HCT116 (cell line): Measurements from ENCODE around the gene TMEM182. TPM values are rescaled to one million over a fixed set of nuclear protein-coding genes. Genes with fewer than 3 reads are reported as not detected.

Source experiments
- ATAC-seq: fragments of 200-7000 bp; cut with Tn5 transposase; 2 replicates; pipeline ENCODE4 v1.9.1; 2020; ENCODE audit warnings: mild to moderate bottlenecking, moderate library complexity
- BruUV-seq: library from RNA; stranded (reverse); fragments of 400-500 nt; replicated peaks from 2 replicates; lab custom pipeline; 2021; lab: Mats Ljungman, UMichigan
- CTCF ChIA-PET: fragments of 300-600 bp; sonication (Branson Sonifier 250); formaldehyde crosslinking; loops from one replicate; lab custom pipeline; 2021; ENCODE audit warnings: antibody characterized with exemption; lab: Charles Lee
- POLR2A ChIA-PET: fragments of 300-600, 350-600 bp; sonication (Branson Sonifier 250); formaldehyde crosslinking; loops from one replicate; lab custom pipeline; 2021; ENCODE audit warnings: antibody characterized with exemption; lab: Charles Lee
- RAD21 ChIA-PET, 2 experiments: fragments of 300-600 bp; sonication (Branson Sonifier 250); formaldehyde crosslinking; loops; one replicate each; lab custom pipeline; 2023; ENCODE audit warnings: low total read pairs in 2 of 2; ENCODE audit not compliant: uncharacterized antibody in 2 of 2, unreplicated experiment in 2 of 2, low non-redundant PET in 1 of 2; lab: Charles Lee
- DNase-seq: peaks from one replicate; pipeline ENCODE4 v3.0.0-alpha.2; 2010; ENCODE audit warnings: low read depth, low spot score
- H2AFZ ChIP-seq: fragments of 200-600 bp; shearing (Covaris generic), sonication (generic); 2 replicates; pipeline ENCODE4 v1.6.1; 2017; ENCODE audit warnings: low read depth, mixed run types, mixed read lengths, antibody characterized with exemption, low read length; ENCODE audit not compliant: poor library complexity, severe bottlenecking
- H3K27ac ChIP-seq: 2 replicates; pipeline ENCODE4 v1.5.1; 2012; ENCODE audit warnings: low read depth, low read length
- H3K27me3 ChIP-seq: fragments of 200-600 bp; sonication (generic); 2 replicates; pipeline ENCODE4 v1.6.1; 2016; ENCODE audit warnings: mixed run types, low read length, mixed read lengths; ENCODE audit not compliant: insufficient read depth
- H3K36me3 ChIP-seq, 2 experiments: fragments of 200-500 bp in 1 of 2; fragments of 200-600 bp in 1 of 2; sonication (Bioruptor generic) in 1 of 2; sonication (generic) in 1 of 2; 2 replicates each; pipeline versions ENCODE4 v1.5.1 to v1.6.1; 2014 to 2016; ENCODE audit warnings: low read length in 2 of 2, inconsistent platforms in 1 of 2, mixed read lengths in 1 of 2, mixed run types in 1 of 2; ENCODE audit not compliant: insufficient read depth in 2 of 2, control insufficient read depth in 1 of 2
- H3K4me1 ChIP-seq, 2 experiments: fragments of 200-600 bp in 1 of 2; sonication (generic) in 1 of 2; 2 replicates each; pipeline versions ENCODE4 v1.5.1 to v1.6.1; 2012 to 2017; ENCODE audit warnings: low read length in 2 of 2, inconsistent platforms in 1 of 2, mild to moderate bottlenecking in 1 of 2, mixed read lengths in 1 of 2, mixed run types in 1 of 2, moderate library complexity in 1 of 2; ENCODE audit not compliant: insufficient read depth in 2 of 2, control insufficient read depth in 1 of 2
- H3K4me2 ChIP-seq: fragments of 200-600 bp; sonication (generic); 2 replicates; pipeline ENCODE4 v1.6.1; 2017; ENCODE audit warnings: mixed run types, low read length, mixed read lengths
- H3K4me3 ChIP-seq, 2 experiments: fragments of 200-600 bp in 1 of 2; sonication (generic) in 1 of 2; replicated peaks in 1 of 2; 2 replicates each; pipeline ENCODE4 v1.5.1; 2011 to 2016; ENCODE audit warnings: low read length in 2 of 2, control low read depth in 1 of 2, low read depth in 1 of 2, mild to moderate bottlenecking in 1 of 2, mixed read lengths in 1 of 2, mixed run types in 1 of 2
- H3K79me2 ChIP-seq: fragments of 200-600 bp; sonication (generic); 2 replicates; pipeline ENCODE4 v1.6.1; 2017; ENCODE audit warnings: mild to moderate bottlenecking, mixed run types, low read length, moderate library complexity, mixed read lengths; ENCODE audit not compliant: insufficient read depth
- H3K9ac ChIP-seq: fragments of 200-600 bp; sonication (generic); 2 replicates; pipeline ENCODE4 v1.6.1; 2016; ENCODE audit warnings: low read length, mixed read lengths
- H3K9me2 ChIP-seq: fragments of 200-600 bp; sonication (generic), shearing (Covaris generic); 2 replicates; pipeline ENCODE4 v1.6.1; 2017; ENCODE audit warnings: mixed run types, mild to moderate bottlenecking, moderate library complexity; ENCODE audit not compliant: insufficient read depth
- H3K9me3 ChIP-seq, 2 experiments: fragments of 200-500 bp in 1 of 2; fragments of 200-600 bp in 1 of 2; sonication (Bioruptor generic) in 1 of 2; sonication (generic) in 1 of 2; 2 replicates each; pipeline ENCODE4 v1.6.1; 2014 to 2017; ENCODE audit warnings: low read length in 2 of 2, mixed read lengths in 2 of 2, inconsistent platforms in 1 of 2, low read depth in 1 of 2, mild to moderate bottlenecking in 1 of 2, mixed run types in 1 of 2, moderate library complexity in 1 of 2; ENCODE audit not compliant: control insufficient read depth in 1 of 2, insufficient read depth in 1 of 2
- H4K20me1 ChIP-seq: fragments of 200-600 bp; sonication (generic), shearing (Covaris generic); 2 replicates; pipeline ENCODE4 v1.6.1; 2017; ENCODE audit warnings: mixed run types, mild to moderate bottlenecking, moderate library complexity; ENCODE audit not compliant: insufficient read depth
- ATF3 ChIP-seq: IDR thresholded peaks from 2 replicates; pipeline ENCODE4 v1.6.1; 2012
- CTCF ChIP-seq, 3 experiments: fragments of 200-600 bp in 1 of 3; sonication (generic) in 1 of 3; IDR thresholded peaks in 2 of 3; conservative IDR thresholded peaks in 1 of 3; 2 replicates each; pipeline ENCODE4 v1.5.1; 2012 to 2017; ENCODE audit warnings: low read depth in 2 of 3, low read length in 2 of 3, antibody characterized with exemption in 1 of 3, borderline replicate concordance in 1 of 3, control low read depth in 1 of 3, mild to moderate bottlenecking in 1 of 3, mixed read lengths in 1 of 3, mixed run types in 1 of 3, moderate library complexity in 1 of 3; ENCODE audit not compliant: insufficient read depth in 1 of 3
- EGR1 ChIP-seq: IDR thresholded peaks from 2 replicates; pipeline ENCODE4 v1.6.1; 2012; ENCODE audit warnings: low read depth
- EZH2 ChIP-seq: fragments of 200-600 bp; sonication (generic); IDR thresholded peaks from 2 replicates; pipeline ENCODE4 v1.6.1; 2017; ENCODE audit warnings: antibody characterized with exemption, mixed run types
- FOSL1 ChIP-seq: IDR thresholded peaks from 2 replicates; pipeline ENCODE4 v1.6.1; 2012; ENCODE audit warnings: low read depth
- MAX ChIP-seq: IDR thresholded peaks from 2 replicates; pipeline ENCODE4 v1.6.1; 2012
- POLR2AphosphoS5 ChIP-seq: IDR thresholded peaks from 2 replicates; pipeline ENCODE4 v1.6.1; 2011; ENCODE audit warnings: mild to moderate bottlenecking, low read depth, low read length, moderate library complexity
- RAD21 ChIP-seq: IDR thresholded peaks from 2 replicates; pipeline ENCODE4 v1.6.1; 2012; ENCODE audit warnings: low read depth, mild to moderate bottlenecking
- SIN3A ChIP-seq: IDR thresholded peaks from 2 replicates; pipeline ENCODE4 v1.6.1; 2012; ENCODE audit warnings: low read depth
- SP1 ChIP-seq: IDR thresholded peaks from 2 replicates; pipeline ENCODE4 v1.6.1; 2012; ENCODE audit warnings: low read depth
- TCF7L2 ChIP-seq: IDR thresholded peaks from 2 replicates; pipeline ENCODE4 v1.7.0; 2011; ENCODE audit warnings: borderline replicate concordance, inconsistent platforms; ENCODE audit not compliant: insufficient read depth, insufficient read length; ENCODE audit errors: extremely low read depth
- YY1 ChIP-seq: IDR thresholded peaks from 2 replicates; pipeline ENCODE4 v1.6.1; 2011; ENCODE audit warnings: low read length, low read depth, moderate library complexity, mild to moderate bottlenecking; ENCODE audit not compliant: insufficient replicate concordance; ENCODE audit errors: extremely low read depth
- ZFX ChIP-seq: fragments of 450-650 bp; IDR thresholded peaks from 2 replicates; pipeline ENCODE4 v1.6.1; 2017
- intact Hi-C: fragments of 100-400 bp; cut with micrococcal nuclease; formaldehyde crosslinking; loops from 2 replicates; pipeline ENCODE4 v1.10.0; 2022
- total RNA-seq: library from RNA; stranded (reverse); gene quantifications from one replicate; pipeline ENCODE4 v1.2.1, GENCODE V29; 2021; ENCODE audit not compliant: unreplicated experiment
- TF ChIP-seq, protein P1 (sequence below): IDR thresholded peaks from 2 replicates; pipeline ENCODE4 v1.6.1; 2012; ENCODE audit warnings: low read depth

The TMEM182 gene
- total RNA-seq, 1 experiment from 2014 or later = 8.4 TPM

DNA sequence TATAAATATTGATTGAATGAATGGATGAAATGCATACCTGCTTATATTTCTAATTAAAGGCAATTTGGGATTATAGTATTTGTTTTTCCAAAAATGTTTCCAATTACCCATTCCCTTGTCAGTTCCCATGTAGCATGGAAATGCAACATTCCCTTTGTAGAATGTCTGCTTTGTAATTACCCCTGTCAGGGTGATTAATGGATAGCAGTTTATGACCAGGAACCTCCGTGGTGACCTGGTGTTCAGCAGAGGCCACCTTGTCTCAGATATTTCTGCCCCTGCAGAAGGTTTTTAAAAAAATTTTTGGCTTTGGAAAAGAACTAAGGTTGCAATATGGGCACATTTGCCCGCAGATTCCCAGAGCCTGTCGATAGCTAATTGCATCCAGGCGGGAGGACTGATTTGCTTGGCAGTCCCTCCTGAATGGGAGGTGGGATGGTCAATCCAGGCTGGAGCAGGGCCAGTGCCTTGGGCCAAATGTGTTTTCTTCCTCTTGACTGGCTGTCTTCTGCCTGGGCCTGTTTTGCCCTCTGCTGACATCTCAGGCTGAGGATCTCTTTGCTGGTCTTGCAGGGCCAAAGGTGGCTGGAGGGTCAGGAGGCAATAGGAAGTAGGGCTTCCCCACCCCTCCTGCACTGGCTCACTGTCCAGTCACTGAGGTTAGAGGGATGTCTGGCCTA, 82.1 kb downstream of the TMEM182 start (continued):
- TF ChIP-seq, protein P1, sequence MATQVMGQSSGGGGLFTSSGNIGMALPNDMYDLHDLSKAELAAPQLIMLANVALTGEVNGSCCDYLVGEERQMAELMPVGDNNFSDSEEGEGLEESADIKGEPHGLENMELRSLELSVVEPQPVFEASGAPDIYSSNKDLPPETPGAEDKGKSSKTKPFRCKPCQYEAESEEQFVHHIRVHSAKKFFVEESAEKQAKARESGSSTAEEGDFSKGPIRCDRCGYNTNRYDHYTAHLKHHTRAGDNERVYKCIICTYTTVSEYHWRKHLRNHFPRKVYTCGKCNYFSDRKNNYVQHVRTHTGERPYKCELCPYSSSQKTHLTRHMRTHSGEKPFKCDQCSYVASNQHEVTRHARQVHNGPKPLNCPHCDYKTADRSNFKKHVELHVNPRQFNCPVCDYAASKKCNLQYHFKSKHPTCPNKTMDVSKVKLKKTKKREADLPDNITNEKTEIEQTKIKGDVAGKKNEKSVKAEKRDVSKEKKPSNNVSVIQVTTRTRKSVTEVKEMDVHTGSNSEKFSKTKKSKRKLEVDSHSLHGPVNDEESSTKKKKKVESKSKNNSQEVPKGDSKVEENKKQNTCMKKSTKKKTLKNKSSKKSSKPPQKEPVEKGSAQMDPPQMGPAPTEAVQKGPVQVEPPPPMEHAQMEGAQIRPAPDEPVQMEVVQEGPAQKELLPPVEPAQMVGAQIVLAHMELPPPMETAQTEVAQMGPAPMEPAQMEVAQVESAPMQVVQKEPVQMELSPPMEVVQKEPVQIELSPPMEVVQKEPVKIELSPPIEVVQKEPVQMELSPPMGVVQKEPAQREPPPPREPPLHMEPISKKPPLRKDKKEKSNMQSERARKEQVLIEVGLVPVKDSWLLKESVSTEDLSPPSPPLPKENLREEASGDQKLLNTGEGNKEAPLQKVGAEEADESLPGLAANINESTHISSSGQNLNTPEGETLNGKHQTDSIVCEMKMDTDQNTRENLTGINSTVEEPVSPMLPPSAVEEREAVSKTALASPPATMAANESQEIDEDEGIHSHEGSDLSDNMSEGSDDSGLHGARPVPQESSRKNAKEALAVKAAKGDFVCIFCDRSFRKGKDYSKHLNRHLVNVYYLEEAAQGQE = no peak
- TF ChIP-seq CTCF (IDR thresholded peaks at IDR 0.05 in 2 of 3, conservative IDR thresholded peaks at IDR 0.05 in 1 of 3; ENCODE audit: borderline replicate concordance in 1 of 3, insufficient read depth in 1 of 3, low read depth in 2 of 3, low read length in 2 of 3) (no peak), MAX (no peak), YY1 (no peak), EGR1 (no peak), FOSL1 (no peak)

- no peaks in the 10 kb centered on the region for H4K20me1 ChIP-seq
- RAD21 ChIA-PET = no interaction called here
- ATAC-seq = no peak
- TF ChIP-seq POLR2AphosphoS5 (no peak), ATF3 (no peak), SIN3A (no peak), SP1 (no peak), EZH2 (no peak), MAX (no peak), ZFX (no peak), RAD21 (no peak), TCF7L2 (no peak), EGR1 (no peak), FOSL1 (no peak)
- TF ChIP-seq, protein P1 = no peak
These were observed 83.1 kb downstream of the TMEM182 start for GRCh38 chr2:102844911-102845310.

More at GRCh38 chr2:102844911-102845310, 83.1 kb downstream of the TMEM182 start:
- no TSS peak for BruUV-seq
- no peak overlapping the region for H3K27ac ChIP-seq
- H3K79me2 ChIP-seq = no peaks in the 10 kb centered on the region
- no peak overlapping the region for H3K9ac ChIP-seq
- no peaks in the 10 kb centered on the region for H3K9me3 ChIP-seq
- no peak overlapping the region for H3K4me3 ChIP-seq
- H3K27me3 ChIP-seq = no peaks in the 10 kb centered on the region
- no peak overlapping the region for H3K4me2 ChIP-seq
- no peaks in the 10 kb centered on the region for H3K36me3 ChIP-seq
- ChIA-PET POLR2A (no interaction called here), CTCF (no interaction called here)
- H3K4me1 ChIP-seq = no peaks in the 10 kb centered on the region
- H2AFZ ChIP-seq = no peak overlapping the region
- intact Hi-C loops = no loop called here
- no peaks in the 10 kb centered on the region for H3K9me2 ChIP-seq
- no peak for DNase-seq
